GM18909 (cell line): ENCODE results near the gene TBK1.

Experiments used
- ATAC-seq: cut with Tn5 transposase; IDR thresholded peaks from one replicate; pipeline ENCODE4 v1.9.1; 2021; ENCODE audit warnings: mild to moderate bottlenecking; ENCODE audit not compliant: unreplicated experiment, poor library complexity

Gene TBK1

GRCh38 chr12:64451687-64452558 lies at the start of gene TBK1:
TBK1 (plus strand) TSS chr12:64452120; CDS start chr12:64455871, 3,751 bp downstream.
- ATAC-seq = peak; percentile 90

GRCh38 chr12:64402181-64402580 lies 49.7 kb upstream of the TBK1 start:
- ATAC-seq = no peak

- peak; percentile 97 for ATAC-seq
Measured at GRCh38 chr12:64403707-64404469, 48.0 kb upstream of the TBK1 start, which contains the start of gene XPOT. XPOT (plus strand) TSS chr12:64404392; CDS start chr12:64410036, 5,644 bp downstream.

- ATAC-seq = peak; percentile 38
Measured at GRCh38 chr12:64404470-64405256, 47.3 kb upstream of the TBK1 start.

GRCh38 chr12:64407342-64408223 lies 44.3 kb upstream of the TBK1 start:
- no peak for ATAC-seq

- no peak for ATAC-seq
Measured at GRCh38 chr12:64411427-64411826, 40.5 kb upstream of the TBK1 start.

- ATAC-seq = no peak
Measured at GRCh38 chr12:64412459-64412858, 39.5 kb upstream of the TBK1 start.

- no peak for ATAC-seq
Measured at GRCh38 chr12:64413884-64414283, 38.0 kb upstream of the TBK1 start.

- no peak for ATAC-seq
Measured at GRCh38 chr12:64418209-64418608, 33.7 kb upstream of the TBK1 start.

- no peak for ATAC-seq
Measured at GRCh38 chr12:64419696-64420095, 32.2 kb upstream of the TBK1 start.

GRCh38 chr12:64427988-64428387 lies 23.9 kb upstream of the TBK1 start:
- ATAC-seq = no peak

- no peak for ATAC-seq
Measured at GRCh38 chr12:64428956-64429355, 23.0 kb upstream of the TBK1 start.

GRCh38 chr12:64430886-64431285 lies 21.0 kb upstream of the TBK1 start:
- no peak for ATAC-seq

- ATAC-seq = no peak
Measured at GRCh38 chr12:64431791-64432190, 20.1 kb upstream of the TBK1 start.

GRCh38 chr12:64433915-64434314 lies 18.0 kb upstream of the TBK1 start:
- no peak for ATAC-seq

GRCh38 chr12:64440100-64440499 lies 11.8 kb upstream of the TBK1 start:
- ATAC-seq = no peak

GRCh38 chr12:64445490-64445889 lies 6.4 kb upstream of the TBK1 start:
- ATAC-seq = no peak

- no peak for ATAC-seq
Measured at GRCh38 chr12:64446295-64446694, 5.6 kb upstream of the TBK1 start.

- ATAC-seq = no peak
Measured at GRCh38 chr12:64450057-64450640, 1.8 kb upstream of the TBK1 start.
